HepG2 (cell line): ENCODE data around the gene ZNF174. TPM values are rescaled to one million over a fixed set of nuclear protein-coding genes. Genes with fewer than 3 reads are reported as not detected.

Source experiments
- AKAP8 ChIP-seq: sonication (generic); formaldehyde crosslinking; IDR thresholded peaks from 2 replicates; pipeline ENCODE4 v1.5.1; 2020; ENCODE audit warnings: mild to moderate bottlenecking, missing genetic modification reagents
- CTCF ChIP-seq: sonication (generic); formaldehyde crosslinking; IDR thresholded peaks from 2 replicates; pipeline ENCODE4 v1.5.0; 2020; ENCODE audit warnings: mild to moderate bottlenecking, missing genetic modification reagents, moderate library complexity
- FOXA3 ChIP-seq: IDR thresholded peaks from 2 replicates; pipeline ENCODE4 v1.6.1; 2016; ENCODE audit warnings: missing genetic modification reagents, missing compliant biosample characterization
- HMGA1 ChIP-seq: sonication (generic); formaldehyde crosslinking; conservative IDR thresholded peaks from 2 replicates; pipeline ENCODE4 v1.4.0; 2020; ENCODE audit warnings: missing genetic modification reagents
- KMT2B ChIP-seq: IDR thresholded peaks from 2 replicates; pipeline ENCODE4 v1.6.1; 2016; ENCODE audit warnings: missing genetic modification reagents, missing compliant biosample characterization
- PITX1 ChIP-seq: sonication (generic); formaldehyde crosslinking; IDR thresholded peaks from 2 replicates; pipeline ENCODE4 v1.5.1; 2020; ENCODE audit warnings: mild to moderate bottlenecking, missing genetic modification reagents
- PRDM4 ChIP-seq: sonication (generic); formaldehyde crosslinking; IDR thresholded peaks from 2 replicates; pipeline ENCODE4 v1.9.0; 2021; ENCODE audit warnings: missing genetic modification reagents, borderline replicate concordance
- SAFB2 ChIP-seq: sonication (generic); formaldehyde crosslinking; IDR thresholded peaks from 2 replicates; pipeline ENCODE4 v1.5.1; 2020; ENCODE audit warnings: missing genetic modification reagents, low read depth, mild to moderate bottlenecking, borderline replicate concordance
- SP5 ChIP-seq: IDR thresholded peaks from 2 replicates; pipeline ENCODE4 v1.6.1; 2016; ENCODE audit warnings: low read depth, borderline replicate concordance
- SRSF1 ChIP-seq: fragments of 200-400 bp; formaldehyde crosslinking; optimal IDR thresholded peaks from 2 replicates; pipeline ENCODE3; 2017; ENCODE audit warnings: mild to moderate bottlenecking, low read depth, low read length, moderate library complexity
- TBP ChIP-seq: sonication (generic); formaldehyde crosslinking; IDR thresholded peaks from 2 replicates; pipeline ENCODE4 v1.5.0; 2020; ENCODE audit warnings: missing genetic modification reagents
- ZBED4 ChIP-seq: sonication (generic); formaldehyde crosslinking; IDR thresholded peaks from 2 replicates; pipeline ENCODE4 v1.4.0; 2020; ENCODE audit warnings: missing genetic modification reagents, borderline replicate concordance
- ZNF275 ChIP-seq: sonication (generic); formaldehyde crosslinking; IDR thresholded peaks from 2 replicates; pipeline ENCODE4 v1.8.0; 2022; ENCODE audit warnings: missing genetic modification reagents, mild to moderate bottlenecking, inconsistent platforms, borderline replicate concordance
- ZNF619 ChIP-seq: sonication (generic); formaldehyde crosslinking; IDR thresholded peaks from 2 replicates; pipeline ENCODE4 v1.4.0; 2020; ENCODE audit warnings: mild to moderate bottlenecking, missing genetic modification reagents
- ZNF784 ChIP-seq: sonication (generic); formaldehyde crosslinking; IDR thresholded peaks from 2 replicates; pipeline ENCODE4 v1.5.1; 2020; ENCODE audit warnings: missing genetic modification reagents, mild to moderate bottlenecking, borderline replicate concordance
- polyA plus RNA-seq, 8 experiments: library from polyadenylated mRNA; depleted of rRNA in 3 of 8; stranded (reverse) in 7 of 8; unstranded in 1 of 8; fragments of >200 nt; fragmentation: Illumina TruSeq in 4 of 8; extraction: Trizol in 4 of 8; gene quantifications; 2 replicates each; pipeline versions ENCODE4 v1.2.1 to v1.2.3, GENCODE V29; 2011 to 2016; ENCODE audit warnings: low read depth in 4 of 8, missing spikeins in 1 of 8, mixed read lengths in 1 of 8; ENCODE audit not compliant: insufficient read depth in 1 of 8
- total RNA-seq, 5 experiments: library from RNA; depleted of rRNA; stranded (reverse); fragments of >200 nt; fragmentation: Illumina TruSeq; extraction: Trizol; gene quantifications; 2 replicates each; pipeline ENCODE4 v1.2.3, GENCODE V29; 2016; ENCODE audit warnings: low read depth in 1 of 5

ZNF174 gene
- total and polyA plus RNA-seq, 2 of the 13 experiments (the other 11 are each of a cell fraction or from before 2014, with no cell fraction given), result 8.3 to 10.6 TPM

- peak; percentile 38; the same call in 1 of the 2 replicates for TF ChIP-seq ZBED4 (CRISPR knock-in tag)
- TF ChIP-seq HMGA1 (CRISPR knock-in tag), result no peak
- 0 out of 2 replicates have a peak, but pooled peaks have one; percentile 28 for TF ChIP-seq AKAP8
- no peak for TF ChIP-seq PRDM4 (CRISPR knock-in tag)
- peak; percentile 57 for TF ChIP-seq SAFB2 (CRISPR knock-in tag)
- TF ChIP-seq FOXA3, result peak; percentile 67; the same call in 1 of the 2 replicates
- peak; percentile 78 for TF ChIP-seq ZNF784 (CRISPR knock-in tag)
- TF ChIP-seq TBP (CRISPR knock-in tag), result no peak
- TF ChIP-seq PITX1 (CRISPR knock-in tag), result peak; percentile 89
- peak; percentile 48; the same call in 1 of the 2 replicates for TF ChIP-seq ZNF275
- peak; percentile 74 for TF ChIP-seq ZNF619 (CRISPR knock-in tag)
- peak; percentile 91 for TF ChIP-seq SP5 (CRISPR knock-in tag)
- peak; percentile 95 for TF ChIP-seq SRSF1
- peak; percentile 94 for TF ChIP-seq KMT2B (CRISPR knock-in tag)
- peak; percentile 18; the same call in 1 of the 2 replicates for TF ChIP-seq CTCF (CRISPR knock-in tag)
Observed at GRCh38 chr16:3400779-3401688, at the start of gene ZNF174, which contains the start of gene ZSCAN32 (continued).
